Measurements from ENCODE around the gene ADGRV1. TPM values are rescaled to one million over a fixed set of nuclear protein-coding genes. Genes with fewer than 3 reads are reported as not detected.

The ADGRV1 gene
- total RNA-seq, 1 experiment from 2014 or later, result not detected

GRCh38 chr5:91026466-91026865 is 467.9 kb downstream of the ADGRV1 start:
- H3K4me3 Mint-ChIP-seq (ENCODE audit: unreplicated experiment), result no peak overlapping the region
- ChIA-PET CTCF (interaction anchor here (0.9 kb wide), 1 partner anchor 23 kb away, joined by 3 read pairs; no protein-coding TSS in a partner anchor), POLR2A (interaction anchor here (0.6 to 2.9 kb wide), 4 partner anchors 8 to 824 kb away, joined by 3 to 12 read pairs (median 4); no protein-coding TSS in a partner anchor)
- H3K27ac Mint-ChIP-seq (ENCODE audit: low read depth, unreplicated experiment), result no peak overlapping the region
- no peaks in the 10 kb centered on the region for H3K27me3 Mint-ChIP-seq (ENCODE audit: insufficient read depth, unreplicated experiment)
- no TSS peak for BruUV-seq (replicated peaks)
- peaks cover 15% of the 10 kb centered on the region for H3K4me1 Mint-ChIP-seq (ENCODE audit: insufficient read depth, unreplicated experiment)
- DNase-seq (ENCODE audit: unreplicated experiment), result no peak
- TF ChIP-seq CTCF (IDR thresholded peaks at IDR 0.05; ENCODE audit: unreplicated experiment), result no peak
- no peaks in the 10 kb centered on the region for H3K9me3 Mint-ChIP-seq (ENCODE audit: unreplicated experiment)
- no peaks in the 10 kb centered on the region for H3K36me3 Mint-ChIP-seq (ENCODE audit: insufficient read depth, unreplicated experiment)
- intact Hi-C loops (cut with micrococcal nuclease), result no loop called here

- no peak for TF ChIP-seq CTCF (IDR thresholded peaks at IDR 0.05; ENCODE audit: unreplicated experiment)
- H3K4me1 Mint-ChIP-seq (ENCODE audit: insufficient read depth, unreplicated experiment), result peaks cover 15% of the 10 kb centered on the region
- ChIA-PET POLR2A (interaction anchor here (1.5 to 2.9 kb wide), 2 partner anchors 10 to 355 kb away, joined by 3 to 12 read pairs; no protein-coding TSS in a partner anchor), CTCF (no interaction called here)
- no peaks in the 10 kb centered on the region for H3K36me3 Mint-ChIP-seq (ENCODE audit: insufficient read depth, unreplicated experiment)
- H3K4me3 Mint-ChIP-seq (ENCODE audit: unreplicated experiment), result no peak overlapping the region
- peaks cover 8% of the 10 kb centered on the region for H3K9me3 Mint-ChIP-seq (ENCODE audit: unreplicated experiment)
- no peaks in the 10 kb centered on the region for H3K27me3 Mint-ChIP-seq (ENCODE audit: insufficient read depth, unreplicated experiment)
- H3K27ac Mint-ChIP-seq (ENCODE audit: low read depth, unreplicated experiment), result no peak overlapping the region
- BruUV-seq (replicated peaks), result no TSS peak
- no peak for DNase-seq (ENCODE audit: unreplicated experiment)
- intact Hi-C loops (cut with micrococcal nuclease), result no loop called here
Measured at GRCh38 chr5:91027405-91028139, 469.0 kb downstream of the ADGRV1 start.

GRCh38 chr5:91028499-91028956 is 469.9 kb downstream of the ADGRV1 start:
- no peak for DNase-seq (ENCODE audit: unreplicated experiment)
- ChIA-PET POLR2A (interaction anchor here (0.5 to 2.9 kb wide), 3 partner anchors 11 to 354 kb away, joined by 3 to 12 read pairs (median 3); no protein-coding TSS in a partner anchor), CTCF (no interaction called here)
- Mint-ChIP-seq H3K9me3 (ENCODE audit: unreplicated experiment) (peaks cover 8% of the 10 kb centered on the region), H3K4me1 (ENCODE audit: insufficient read depth, unreplicated experiment) (peaks cover 10% of the 10 kb centered on the region), H3K4me3 (ENCODE audit: unreplicated experiment) (no peak overlapping the region), H3K27me3 (ENCODE audit: insufficient read depth, unreplicated experiment) (no peaks in the 10 kb centered on the region), H3K36me3 (ENCODE audit: insufficient read depth, unreplicated experiment) (no peaks in the 10 kb centered on the region), H3K27ac (ENCODE audit: low read depth, unreplicated experiment) (no peak overlapping the region)
- intact Hi-C loops (cut with micrococcal nuclease), result no loop called here
- BruUV-seq (replicated peaks), result no TSS peak
- TF ChIP-seq CTCF (IDR thresholded peaks at IDR 0.05; ENCODE audit: unreplicated experiment), result no peak

GRCh38 chr5:91030521-91031401 is 472.2 kb downstream of the ADGRV1 start:
- H3K36me3 Mint-ChIP-seq (ENCODE audit: insufficient read depth, unreplicated experiment), result no peaks in the 10 kb centered on the region
- intact Hi-C loops (cut with micrococcal nuclease), result no loop called here
- H3K27ac Mint-ChIP-seq (ENCODE audit: low read depth, unreplicated experiment), result no peak overlapping the region
- peaks cover 10% of the 10 kb centered on the region for H3K4me1 Mint-ChIP-seq (ENCODE audit: insufficient read depth, unreplicated experiment)
- H3K9me3 Mint-ChIP-seq (ENCODE audit: unreplicated experiment), result peaks cover 8% of the 10 kb centered on the region
- TF ChIP-seq CTCF (IDR thresholded peaks at IDR 0.05; ENCODE audit: unreplicated experiment), result no peak
- CTCF ChIA-PET, result interaction anchor here (0.6 kb wide), 1 partner anchor 123 kb away, joined by 3 read pairs; no protein-coding TSS in a partner anchor
- H3K27me3 Mint-ChIP-seq (ENCODE audit: insufficient read depth, unreplicated experiment), result no peaks in the 10 kb centered on the region
- DNase-seq (ENCODE audit: unreplicated experiment), result no peak
- POLR2A ChIA-PET, result interaction anchor here (0.7 to 1.4 kb wide), 3 partner anchors 9 to 62 kb away, joined by 3 to 5 read pairs (median 3); no protein-coding TSS in a partner anchor
- no TSS peak for BruUV-seq (replicated peaks)
- H3K4me3 Mint-ChIP-seq (ENCODE audit: unreplicated experiment), result no peak overlapping the region
